Measurements from ENCODE around the gene TBX4.
"Not testable (repeated sequence)": the region's sequence is repeated elsewhere in the genome, so short reads cannot be mapped to it uniquely, and the experiment has no call there.

Gene TBX4

DNA sequence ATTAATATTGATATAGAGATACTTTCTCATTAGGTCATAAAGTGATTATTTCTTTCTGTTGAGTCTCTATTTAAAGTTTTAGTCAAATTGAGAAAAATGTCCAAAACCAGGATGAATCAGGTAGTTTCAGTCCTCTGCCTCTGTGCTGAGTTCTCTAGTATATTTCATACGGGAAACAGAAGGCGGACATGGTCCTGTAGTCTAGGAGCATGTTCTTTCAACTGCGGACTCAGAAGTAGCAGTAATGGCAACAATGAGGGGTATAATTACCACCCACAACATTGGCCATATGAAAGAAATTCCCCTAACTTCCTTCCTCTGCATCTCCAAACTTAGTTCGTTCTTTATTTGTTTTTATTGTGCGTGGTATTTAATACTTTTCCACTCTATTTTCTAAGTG lies 50.1 kb downstream of the TBX4 start:
- no peak for DNase-seq

DNA sequence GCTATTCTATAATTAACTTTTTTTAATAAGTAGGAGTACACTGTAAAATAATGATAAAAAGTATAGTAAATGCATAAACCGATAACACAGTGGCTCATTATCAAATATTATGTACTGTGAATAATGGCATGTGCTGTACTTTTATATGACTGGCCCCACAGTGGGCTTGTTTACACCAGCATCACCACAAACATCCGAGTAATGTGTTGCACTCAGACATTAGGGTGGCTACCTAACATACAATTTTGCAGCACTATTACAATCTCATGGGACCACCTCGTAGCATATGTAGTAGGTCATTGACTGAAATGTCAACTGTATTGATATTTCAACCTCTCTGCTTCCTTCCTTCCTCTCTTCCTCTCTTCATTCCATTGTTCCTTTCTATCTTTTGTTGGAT lies 51.7 kb downstream of the TBX4 start:
- DNase-seq = no peak

DNA sequence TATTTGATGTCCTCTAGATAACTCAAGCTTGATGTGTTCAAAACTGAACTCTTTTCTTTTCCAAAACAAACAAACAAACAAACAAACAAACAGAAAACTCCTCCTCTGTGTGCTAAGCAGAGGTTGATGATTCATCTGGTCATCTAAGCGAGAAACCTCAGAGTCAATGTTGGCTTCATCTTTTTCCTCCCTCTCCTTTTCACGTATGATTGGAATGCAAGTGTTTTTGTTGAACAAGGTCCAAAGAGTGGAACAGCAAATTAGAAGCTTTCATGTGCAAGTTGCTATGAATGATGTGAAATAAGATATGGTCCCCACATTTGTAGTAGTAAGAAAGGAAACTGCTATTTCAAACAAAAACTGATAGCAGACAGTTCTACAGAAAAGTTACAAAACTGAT lies 52.5 kb downstream of the TBX4 start:
- DNase-seq = no peak

DNA sequence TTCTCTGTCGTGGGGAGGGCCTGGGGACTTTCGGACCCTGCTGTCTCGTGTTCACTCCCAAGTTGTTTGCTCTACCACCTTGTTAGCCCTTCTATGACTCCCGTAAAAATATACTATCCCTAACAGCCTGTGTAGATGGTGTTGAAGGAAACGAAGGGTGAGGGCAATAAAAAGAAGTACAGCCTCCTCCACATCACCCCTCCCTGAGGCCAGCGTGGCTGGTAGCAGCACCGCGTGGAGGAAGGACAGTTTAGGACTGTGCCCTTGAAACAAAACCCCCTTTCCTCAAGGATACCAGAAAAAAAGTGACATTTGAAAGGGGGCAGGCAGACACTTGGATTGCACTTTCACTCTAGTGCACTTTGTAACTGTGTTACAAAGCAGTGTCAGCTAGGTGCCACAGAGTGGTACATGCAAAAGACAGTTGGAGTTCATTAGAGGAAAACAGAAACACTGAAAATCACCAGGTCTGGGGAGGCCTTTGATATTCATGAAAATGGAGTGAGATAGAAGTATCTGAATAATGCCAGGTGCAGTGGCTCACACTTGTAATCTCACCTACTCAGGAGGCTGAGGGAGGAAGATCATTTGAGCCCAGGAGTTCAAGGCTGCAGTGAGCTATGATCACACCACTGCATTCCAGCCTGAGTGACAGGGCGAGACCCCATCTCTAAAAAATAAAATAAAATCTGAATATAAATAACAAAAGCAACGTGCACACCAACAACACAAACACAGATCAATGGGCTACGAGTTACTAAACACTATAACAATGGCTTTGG lies 53.8 kb downstream of the TBX4 start:
- no peak for DNase-seq

DNA sequence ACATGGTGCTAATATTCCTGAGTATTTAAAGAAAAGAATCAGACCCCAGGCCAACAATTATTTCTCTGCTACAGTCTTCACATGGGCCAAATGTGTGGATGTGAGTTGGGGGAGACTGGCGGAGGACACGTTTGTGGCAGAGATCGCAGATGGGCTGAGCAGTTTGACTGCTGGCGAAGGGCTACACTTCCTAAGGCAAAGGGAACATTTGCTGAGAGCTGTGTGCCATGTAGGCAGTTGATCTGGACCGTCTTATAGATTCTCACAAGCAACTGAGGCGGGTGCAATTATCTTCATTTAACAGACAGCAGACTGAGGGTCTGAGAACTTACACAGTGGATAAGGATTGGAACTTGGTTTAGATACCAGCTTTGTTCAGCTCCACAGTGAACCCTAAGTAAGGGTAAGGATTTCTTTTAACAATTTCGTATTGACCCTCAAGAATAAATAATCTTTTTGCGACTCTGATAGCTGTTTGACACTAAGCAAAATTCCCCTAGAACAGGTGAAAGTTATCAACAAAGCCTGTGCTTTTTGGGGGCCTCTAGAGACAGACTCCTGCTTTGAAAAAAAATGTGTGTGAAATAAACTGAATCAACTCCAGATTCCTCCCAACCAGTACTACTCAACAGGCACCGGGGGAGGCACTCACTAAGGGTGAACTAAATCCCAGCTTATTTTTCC lies 55.3 kb downstream of the TBX4 start:
- no peak for DNase-seq

DNA sequence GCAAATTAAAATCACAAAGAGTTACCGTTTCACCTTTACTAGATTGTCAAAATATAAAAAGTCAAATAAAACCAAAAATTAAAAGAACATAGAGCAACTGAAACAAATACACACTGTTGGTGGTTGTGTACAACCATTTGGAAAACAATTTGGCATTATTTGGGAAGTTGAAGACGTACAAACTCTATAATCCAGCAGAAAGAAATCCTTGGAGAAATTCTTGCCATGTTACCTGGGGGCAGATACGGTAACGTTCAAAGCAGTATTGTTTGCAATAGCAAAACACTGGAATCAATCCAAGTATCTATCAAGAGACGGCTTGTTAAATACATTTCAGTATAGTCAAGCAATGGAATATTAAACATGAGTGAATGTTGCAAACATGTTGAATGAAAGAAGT lies 56.7 kb downstream of the TBX4 start:
- DNase-seq = no peak

DNA sequence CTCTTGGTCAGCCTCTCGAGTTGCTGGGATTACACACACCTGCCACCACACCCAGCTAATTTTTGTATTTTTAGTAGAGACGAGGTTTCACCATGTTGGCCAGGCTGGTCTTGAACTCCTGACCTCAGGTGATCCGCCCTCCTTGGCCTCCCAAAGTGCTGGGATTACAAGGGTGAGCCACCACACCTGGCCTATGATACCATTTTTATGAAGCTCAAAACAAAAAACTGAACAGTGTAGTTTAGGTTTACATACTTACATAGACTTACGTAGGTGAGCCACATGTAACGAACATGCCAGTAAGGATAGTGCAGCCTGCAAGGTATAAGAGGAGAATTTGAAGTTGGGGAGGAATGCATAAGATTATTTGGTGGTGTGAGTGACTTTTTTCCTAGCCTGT lies 57.2 kb downstream of the TBX4 start:
- DNase-seq = not testable (repeated sequence)

DNA sequence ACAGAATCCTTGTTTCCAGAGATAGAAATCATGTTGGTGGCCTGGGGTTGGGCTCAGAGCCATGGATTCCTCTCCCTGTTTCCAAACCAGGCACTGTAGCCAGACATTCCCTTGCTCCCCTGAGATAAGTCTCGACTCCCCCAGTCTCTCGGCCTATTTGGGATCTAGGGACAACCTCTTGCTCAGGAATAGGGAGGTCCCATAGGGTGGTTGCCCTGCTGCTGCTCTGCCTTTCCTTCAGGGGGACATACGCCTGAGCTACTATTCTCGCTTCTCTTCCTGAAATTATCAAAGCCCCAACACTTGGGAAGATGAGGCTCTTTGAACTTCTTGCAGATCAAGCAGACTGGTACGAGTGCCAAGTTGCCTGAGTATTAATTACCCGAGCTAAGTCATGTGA lies 58.0 kb downstream of the TBX4 start:
- DNase-seq = no peak

DNA sequence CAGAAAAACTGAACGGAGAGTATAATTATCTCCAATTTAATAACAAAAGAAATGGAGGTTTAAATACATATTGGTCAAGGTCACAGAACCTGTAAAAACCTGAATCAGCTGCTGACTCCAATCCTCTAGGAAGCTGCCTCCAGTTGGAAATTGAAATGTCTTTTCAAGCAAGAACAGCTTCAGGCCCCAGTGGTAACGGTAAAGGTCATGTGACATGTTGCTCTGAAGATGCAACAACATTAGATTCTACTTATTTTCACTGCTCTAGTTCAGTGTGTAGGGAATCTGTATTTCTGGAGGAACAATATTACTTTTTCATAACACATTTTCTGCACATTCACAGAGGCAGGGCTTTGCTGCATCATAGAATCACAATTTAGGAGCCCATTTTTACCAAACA lies 58.8 kb downstream of the TBX4 start:
- no peak for DNase-seq

DNA sequence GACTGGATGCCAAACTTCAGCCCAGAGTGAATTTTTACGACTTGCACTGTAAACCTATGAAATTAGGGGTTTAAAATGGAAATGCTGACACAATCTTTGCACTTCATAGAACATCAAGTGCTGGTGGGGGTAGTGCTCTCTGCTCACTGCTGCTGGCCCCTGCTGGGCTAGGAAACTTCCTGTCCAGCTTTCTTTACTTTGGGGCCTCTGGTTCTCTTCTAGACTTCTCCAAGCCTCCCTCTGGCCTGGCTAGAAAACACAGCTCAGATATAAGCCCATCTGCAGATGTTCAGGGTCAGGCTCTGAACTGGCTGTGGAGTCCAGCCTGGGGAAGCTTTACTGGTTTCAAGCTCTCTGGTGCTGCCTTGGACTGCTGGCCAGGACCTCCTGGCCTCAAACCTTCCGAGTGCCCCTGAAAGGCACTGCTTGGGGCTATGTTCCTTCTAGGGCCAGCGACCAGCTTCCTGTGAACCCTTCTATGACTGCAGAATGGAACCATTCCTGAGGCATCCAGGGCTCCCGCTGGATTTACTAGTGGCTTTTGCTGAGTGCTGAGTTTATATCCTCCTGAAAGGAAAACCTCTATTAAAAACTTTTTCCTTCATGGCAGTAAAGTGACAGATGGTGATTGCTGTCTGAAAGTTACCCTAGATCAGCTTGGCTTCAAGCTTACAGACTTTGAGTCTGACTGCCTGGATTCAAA lies 59.4 kb downstream of the TBX4 start:
- no peak for DNase-seq

DNA sequence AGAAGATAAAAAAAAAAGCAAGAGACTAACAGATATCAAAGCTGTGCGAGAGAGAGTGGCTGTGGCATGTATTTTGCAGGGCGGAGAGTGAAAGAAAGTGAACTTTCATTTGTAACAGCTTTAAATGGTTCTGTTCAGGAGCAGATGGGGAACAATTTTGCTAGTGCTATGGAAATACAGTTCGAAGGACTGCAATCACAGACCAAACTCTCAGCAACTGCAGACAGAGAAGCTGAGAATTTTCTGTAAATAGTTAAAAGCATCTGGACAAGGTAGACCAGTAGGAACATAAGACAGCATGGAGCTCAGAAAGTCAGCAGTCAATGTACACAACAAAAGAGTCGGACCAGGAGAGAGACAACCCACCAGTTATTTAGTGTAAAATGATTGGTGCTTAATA lies 62.3 kb downstream of the TBX4 start:
- DNase-seq = no peak

DNA sequence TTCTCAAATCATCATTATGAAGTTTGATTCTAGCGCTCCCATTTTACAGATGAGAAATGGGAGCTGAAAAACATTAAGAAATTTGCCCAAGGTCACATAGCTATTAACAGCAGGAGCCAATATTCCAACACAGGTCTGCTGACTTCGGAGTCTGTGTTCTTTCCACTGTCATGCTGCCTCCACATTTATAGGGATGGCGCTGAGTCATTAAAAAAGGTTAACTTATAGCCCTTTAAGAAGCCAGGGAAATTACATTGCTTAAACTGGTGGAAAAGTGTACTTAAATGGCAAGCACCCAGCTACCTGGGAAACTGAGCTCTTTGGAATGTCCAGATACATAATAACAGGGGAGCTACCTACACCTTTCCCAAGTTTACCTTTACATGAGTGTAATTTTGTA lies 65.0 kb downstream of the TBX4 start:
- no peak for DNase-seq

DNA sequence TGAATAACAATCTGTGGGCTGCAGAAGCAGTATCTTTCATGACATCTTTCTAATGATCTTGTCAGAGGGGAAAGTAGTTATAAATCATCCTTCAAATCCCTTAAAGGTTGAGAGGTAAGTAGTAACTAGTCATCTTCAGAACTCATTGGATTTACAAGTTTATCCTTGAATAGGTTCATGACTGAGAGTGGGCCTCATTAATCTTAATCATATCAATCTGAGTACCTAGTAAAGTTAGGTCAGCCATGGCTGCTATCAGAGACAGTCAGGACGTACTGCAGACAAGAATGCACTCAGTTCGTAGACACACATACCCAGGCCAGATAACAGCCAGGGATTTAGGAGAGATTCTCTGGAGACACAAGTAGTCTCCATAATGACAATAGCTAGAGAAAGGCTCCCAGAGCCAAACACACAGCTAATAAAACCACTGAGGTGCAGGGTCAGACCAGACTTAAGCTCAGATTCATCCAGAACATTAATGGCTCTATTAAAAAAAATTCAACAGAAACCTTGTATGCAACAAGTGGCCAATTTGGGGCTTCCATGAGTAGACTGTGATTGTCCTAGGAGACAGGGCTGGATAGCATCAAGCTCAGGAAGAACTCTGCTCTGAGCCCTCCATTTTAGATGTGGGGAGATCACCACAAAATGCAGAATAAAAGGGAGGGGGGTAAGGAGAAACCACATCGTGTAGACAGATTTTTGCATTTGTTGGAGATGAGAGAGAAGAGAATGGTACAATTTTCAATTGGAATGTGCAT lies 65.8 kb downstream of the TBX4 start:
- no peak for DNase-seq

DNA sequence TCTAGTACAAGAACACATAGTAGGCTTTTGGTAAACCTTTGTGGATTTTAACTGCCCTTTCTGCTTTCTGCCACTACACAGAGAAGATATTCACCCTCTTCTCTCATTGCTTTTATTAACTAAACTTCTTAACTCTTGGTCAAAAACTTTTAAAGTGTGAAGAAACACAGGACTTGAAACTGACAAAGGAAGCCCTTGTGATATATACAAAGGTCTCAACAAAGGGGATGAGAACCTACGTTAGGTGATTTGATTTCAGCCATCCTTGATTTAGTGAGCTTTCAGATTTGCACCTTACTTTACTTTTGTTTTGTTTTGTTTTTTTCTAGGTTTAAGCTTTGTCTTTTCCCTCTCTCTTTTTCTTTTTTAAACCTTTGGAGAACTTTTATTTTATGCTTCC lies 66.9 kb downstream of the TBX4 start:
- no peak for DNase-seq

DNA sequence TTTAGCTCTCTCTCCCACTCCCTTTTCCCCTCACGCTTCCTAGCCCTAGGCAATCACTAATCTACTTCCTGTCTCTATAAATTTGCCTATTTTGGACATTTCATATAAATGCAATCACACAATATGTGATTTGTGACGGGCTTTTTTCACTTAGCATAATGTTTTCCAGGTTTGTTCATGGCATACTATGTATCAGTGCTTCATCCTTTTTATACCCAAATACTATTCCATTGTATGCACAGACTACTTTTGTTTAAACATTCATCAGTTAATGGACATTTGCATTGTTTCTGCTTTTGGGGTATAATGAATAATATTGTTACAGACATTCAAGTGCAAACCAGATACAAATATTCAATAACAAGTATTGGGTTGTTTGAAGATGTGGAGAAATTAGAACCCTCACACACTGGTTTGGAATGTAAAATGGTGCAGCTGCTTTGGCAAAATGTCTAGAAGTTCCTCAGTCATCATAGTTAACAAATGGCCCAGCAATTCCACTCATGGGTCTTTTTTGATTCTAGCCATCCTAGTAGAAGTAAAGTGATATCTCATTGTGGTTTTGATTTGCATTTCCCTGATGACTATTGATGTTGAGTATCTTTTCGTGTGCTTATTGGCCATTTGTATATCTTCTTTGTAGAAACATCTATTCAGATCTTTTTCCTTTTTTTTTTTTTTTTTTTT lies 67.7 kb downstream of the TBX4 start:
- no peak for DNase-seq

DNA sequence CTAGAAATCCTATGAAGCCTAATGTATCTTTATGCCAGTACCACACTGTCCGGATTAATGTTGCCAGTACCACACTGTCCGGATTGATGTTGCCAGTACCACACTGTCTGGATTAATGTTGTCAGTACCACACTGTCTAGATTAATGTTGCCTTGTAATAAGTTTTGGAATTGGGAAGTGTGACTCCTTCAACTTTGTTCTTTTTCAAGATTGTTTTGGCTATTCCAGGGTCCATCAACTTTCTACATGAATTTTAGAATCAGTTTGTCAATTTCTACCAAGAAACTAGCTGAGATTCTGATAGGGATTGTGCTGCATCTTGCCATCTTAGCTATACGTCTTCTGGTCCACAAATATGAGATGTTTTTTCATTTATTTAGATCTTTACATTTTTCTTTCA lies 68.7 kb downstream of the TBX4 start:
- DNase-seq = no peak

DNA sequence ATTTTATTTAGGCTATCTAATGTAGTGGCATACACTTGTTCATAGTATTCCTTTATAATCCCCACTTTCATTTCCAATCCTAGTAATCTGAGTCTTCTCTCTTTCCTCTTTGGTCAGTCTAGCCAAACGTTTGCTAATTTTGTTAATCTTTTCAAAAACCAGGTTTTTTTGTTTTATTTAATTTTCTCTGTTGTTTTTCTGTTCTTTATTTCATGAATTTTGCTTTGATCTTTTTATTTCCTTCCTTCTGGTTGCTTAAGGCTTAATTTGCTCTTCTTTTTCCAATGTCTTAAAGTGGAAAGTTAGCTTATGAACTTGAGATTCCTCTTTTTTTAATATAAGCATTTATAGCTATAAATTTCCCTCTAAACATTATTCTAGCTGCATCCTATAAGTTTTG lies 69.9 kb downstream of the TBX4 start:
- DNase-seq = no peak

DNA sequence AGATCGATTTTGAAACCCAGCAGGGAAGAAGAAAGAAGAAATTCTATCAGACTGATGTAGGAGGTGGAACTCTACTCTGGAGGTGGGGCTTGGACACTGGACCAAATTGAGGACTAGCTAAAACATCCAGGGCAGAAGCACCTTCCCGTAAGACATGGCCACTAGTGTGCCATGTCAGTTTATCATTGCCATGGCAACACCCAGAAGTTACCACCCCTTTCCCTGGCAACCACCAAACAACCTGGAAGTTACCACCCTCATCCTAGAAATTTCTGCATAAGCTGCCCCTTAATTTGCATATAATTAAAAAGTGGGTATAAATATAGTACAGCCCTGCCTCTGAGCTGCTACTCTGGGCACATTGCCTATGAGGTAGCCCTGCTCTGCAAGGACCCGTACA lies 72.1 kb downstream of the TBX4 start:
- no peak for DNase-seq

DNA sequence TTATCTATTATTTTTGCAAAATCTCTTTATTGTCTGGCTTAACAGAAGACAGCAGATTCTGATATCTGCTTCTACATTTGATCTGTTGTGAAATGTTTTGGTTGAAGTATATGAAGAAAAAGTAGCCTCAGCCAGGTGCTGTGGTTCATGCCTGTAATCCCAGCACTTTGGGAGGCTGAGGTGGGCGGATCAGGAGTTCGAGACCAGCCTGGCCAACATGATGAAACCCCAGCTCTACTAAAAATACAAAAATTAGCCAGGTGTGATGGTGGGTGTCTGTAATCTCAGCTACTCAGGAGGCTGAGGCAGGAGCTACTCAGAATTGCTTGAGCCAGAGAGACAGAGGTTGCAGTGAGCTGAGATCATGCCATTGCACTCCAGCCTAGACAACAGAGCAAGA lies 75.2 kb downstream of the TBX4 start:
- not testable (repeated sequence) for DNase-seq

DNA sequence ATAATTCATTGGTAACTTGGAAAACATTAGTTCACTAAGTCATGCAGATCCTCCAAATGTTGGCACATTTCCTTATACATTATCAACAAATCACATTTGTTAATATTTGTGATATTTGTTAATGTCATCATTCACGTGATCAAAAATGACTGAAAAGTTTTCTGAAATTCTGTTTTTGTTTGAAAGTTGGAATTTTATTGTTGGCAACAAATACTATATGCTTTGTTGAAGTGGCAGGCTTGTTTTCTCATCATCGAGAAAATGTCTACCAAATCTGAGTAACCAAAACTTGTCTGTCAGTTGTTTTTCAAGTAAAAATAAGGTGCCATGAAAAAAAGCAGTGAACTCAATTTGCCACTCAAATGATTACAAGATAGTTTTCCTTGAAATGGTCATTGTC lies 75.9 kb downstream of the TBX4 start:
- DNase-seq = no peak

DNA sequence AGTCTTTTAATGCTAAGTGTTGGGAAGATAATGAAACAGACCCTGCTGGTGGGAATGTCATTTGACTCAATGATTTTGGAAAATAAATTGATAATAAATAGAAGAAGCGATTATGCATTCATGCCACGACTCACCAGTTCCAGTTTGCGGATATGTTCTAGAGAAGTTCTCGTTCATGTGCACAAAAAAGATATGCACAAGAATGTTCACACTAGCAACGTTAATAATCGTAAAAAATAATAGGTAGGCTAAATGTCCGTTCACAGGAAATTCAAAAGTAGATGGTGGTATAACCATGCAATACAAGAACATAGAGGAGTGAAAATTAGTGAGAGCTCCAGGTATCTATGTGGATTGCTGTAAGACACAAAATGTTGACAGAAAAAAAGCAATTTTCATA lies 79.0 kb downstream of the TBX4 start:
- no peak for DNase-seq

DNA sequence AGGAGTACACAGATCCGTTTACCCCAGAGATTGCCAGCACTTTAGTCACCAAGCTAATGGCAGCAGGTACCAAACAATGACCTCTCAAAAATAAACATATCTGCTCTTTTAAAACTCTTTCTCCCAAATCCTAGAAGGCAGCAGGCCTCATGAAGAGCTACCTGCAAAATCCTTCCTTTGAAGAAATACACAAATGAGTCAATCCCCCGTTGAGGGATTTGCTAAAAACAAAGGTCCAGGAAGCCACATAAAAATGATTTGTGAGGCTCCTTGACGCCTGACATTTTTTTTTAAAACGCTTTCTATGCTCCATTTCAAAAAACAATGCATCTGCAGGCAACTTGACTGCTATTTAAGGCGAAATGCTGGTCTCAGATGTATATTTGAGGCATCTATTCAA lies 80.6 kb downstream of the TBX4 start:
- no peak for DNase-seq

DNA sequence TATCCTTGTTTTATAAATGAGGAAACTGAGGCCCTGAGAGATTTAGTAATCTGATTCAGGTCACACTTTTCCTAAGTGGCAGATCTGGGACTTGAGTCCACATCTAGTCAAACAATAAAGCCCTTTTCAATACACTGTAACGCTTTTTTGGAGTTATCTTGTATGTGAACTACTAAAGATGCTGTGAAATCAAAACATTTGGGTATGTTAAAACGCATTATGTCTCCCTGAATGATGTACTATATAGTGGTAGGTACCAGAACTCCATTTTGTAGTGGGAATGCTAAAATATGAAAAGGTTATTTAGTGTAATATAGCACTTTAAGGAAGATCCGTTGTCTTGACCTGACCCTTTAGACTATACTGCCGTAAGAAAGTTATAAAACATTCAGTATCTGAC lies 81.6 kb downstream of the TBX4 start:
- DNase-seq = no peak

All from NCI-H345 (cell line).